Measurements from ENCODE around the gene BBS2. TPM values are rescaled to one million over a fixed set of nuclear protein-coding genes. Genes with fewer than 3 reads are reported as not detected.

The BBS2 gene
- total and polyA plus RNA-seq, 2 experiments from 2014 or later: 13.7 to 25.2 TPM

DNA sequence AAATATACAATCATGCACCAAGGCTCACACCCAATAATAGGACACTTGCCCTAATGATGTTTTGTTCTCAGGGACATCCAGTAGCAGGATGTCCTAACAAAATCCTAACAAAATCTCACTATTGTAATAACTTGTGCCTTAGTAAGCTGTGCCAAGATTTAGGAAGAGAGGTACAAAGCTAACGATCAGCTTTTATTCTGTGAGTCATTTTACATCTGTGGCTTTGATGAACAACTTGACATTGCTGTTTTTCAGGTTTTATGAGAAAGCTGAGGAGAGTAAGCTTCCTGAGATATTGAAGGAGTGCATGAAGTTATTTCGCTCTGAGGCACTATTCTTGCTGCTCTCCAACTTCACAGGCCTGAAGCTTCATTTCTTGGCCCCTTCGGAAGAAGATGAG, 49.6 kb downstream of the BBS2 start:
- H3K4me1 Mint-ChIP-seq: peaks cover 5% of the 10 kb centered on the region; the same call in 2 of the 3 replicates

More for the DNA sequence above, 49.6 kb downstream of the BBS2 start:
- H3F3A ChIP-seq (replicated peaks; ENCODE audit: low read depth): 0 out of 2 replicates have a peak, but pooled peaks cover 4% of the 10 kb centered on the region
- H3K4me1 ChIP-seq (ENCODE audit: insufficient read depth): no peaks in the 10 kb centered on the region
- Mint-ChIP-seq H3K9me3 (no peaks in the 10 kb centered on the region), H3K27ac (no peak overlapping the region), H3K36me3 (ENCODE audit: low read depth) (peaks cover 91% of the 10 kb centered on the region), H3K4me3 (no peak overlapping the region), H3K27me3 (ENCODE audit: insufficient read depth, low read depth, poor library complexity) (no peaks in the 10 kb centered on the region)
- no peak overlapping the region for H3K4me3 ChIP-seq
- H3K36me3 ChIP-seq (ENCODE audit: insufficient read depth): peaks cover 87% of the 10 kb centered on the region
- no peak overlapping the region for H3K4me2 ChIP-seq
- peaks cover 11% of the 10 kb centered on the region for H4K20me1 ChIP-seq (replicated peaks; ENCODE audit: insufficient read depth)
- no peak overlapping the region for H2AFZ ChIP-seq
- no peaks in the 10 kb centered on the region for H3K9me2 ChIP-seq (ENCODE audit: insufficient read depth)
- no peak for DNase-seq (ENCODE audit: low spot score)
- no peak for ATAC-seq
- H3K27me3 ChIP-seq (ENCODE audit: insufficient read depth): no peaks in the 10 kb centered on the region
- no peaks in the 10 kb centered on the region for H3K79me2 ChIP-seq (replicated peaks; ENCODE audit: insufficient read depth)
- H3K27ac ChIP-seq (ENCODE audit: low read depth): no peak overlapping the region
- no peak for TF ChIP-seq JUNB (IDR thresholded peaks at IDR 0.05; ENCODE audit: unreplicated experiment)
- TF ChIP-seq, protein P1, sequence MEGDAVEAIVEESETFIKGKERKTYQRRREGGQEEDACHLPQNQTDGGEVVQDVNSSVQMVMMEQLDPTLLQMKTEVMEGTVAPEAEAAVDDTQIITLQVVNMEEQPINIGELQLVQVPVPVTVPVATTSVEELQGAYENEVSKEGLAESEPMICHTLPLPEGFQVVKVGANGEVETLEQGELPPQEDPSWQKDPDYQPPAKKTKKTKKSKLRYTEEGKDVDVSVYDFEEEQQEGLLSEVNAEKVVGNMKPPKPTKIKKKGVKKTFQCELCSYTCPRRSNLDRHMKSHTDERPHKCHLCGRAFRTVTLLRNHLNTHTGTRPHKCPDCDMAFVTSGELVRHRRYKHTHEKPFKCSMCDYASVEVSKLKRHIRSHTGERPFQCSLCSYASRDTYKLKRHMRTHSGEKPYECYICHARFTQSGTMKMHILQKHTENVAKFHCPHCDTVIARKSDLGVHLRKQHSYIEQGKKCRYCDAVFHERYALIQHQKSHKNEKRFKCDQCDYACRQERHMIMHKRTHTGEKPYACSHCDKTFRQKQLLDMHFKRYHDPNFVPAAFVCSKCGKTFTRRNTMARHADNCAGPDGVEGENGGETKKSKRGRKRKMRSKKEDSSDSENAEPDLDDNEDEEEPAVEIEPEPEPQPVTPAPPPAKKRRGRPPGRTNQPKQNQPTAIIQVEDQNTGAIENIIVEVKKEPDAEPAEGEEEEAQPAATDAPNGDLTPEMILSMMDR (conservative IDR thresholded peaks at IDR 0.05; ENCODE audit: low read depth in 2 of 2): no peak
- no peak for TF ChIP-seq CREB1 (CRISPR knock-in tag; IDR thresholded peaks at IDR 0.05; ENCODE audit: low read depth)
- no peak for TF ChIP-seq ZNF114 (CRISPR knock-in tag; IDR thresholded peaks at IDR 0.05)
- TF ChIP-seq POLR2AphosphoS5 (IDR thresholded peaks at IDR 0.05; ENCODE audit: low read depth): no peak
- TF ChIP-seq, protein P2, sequence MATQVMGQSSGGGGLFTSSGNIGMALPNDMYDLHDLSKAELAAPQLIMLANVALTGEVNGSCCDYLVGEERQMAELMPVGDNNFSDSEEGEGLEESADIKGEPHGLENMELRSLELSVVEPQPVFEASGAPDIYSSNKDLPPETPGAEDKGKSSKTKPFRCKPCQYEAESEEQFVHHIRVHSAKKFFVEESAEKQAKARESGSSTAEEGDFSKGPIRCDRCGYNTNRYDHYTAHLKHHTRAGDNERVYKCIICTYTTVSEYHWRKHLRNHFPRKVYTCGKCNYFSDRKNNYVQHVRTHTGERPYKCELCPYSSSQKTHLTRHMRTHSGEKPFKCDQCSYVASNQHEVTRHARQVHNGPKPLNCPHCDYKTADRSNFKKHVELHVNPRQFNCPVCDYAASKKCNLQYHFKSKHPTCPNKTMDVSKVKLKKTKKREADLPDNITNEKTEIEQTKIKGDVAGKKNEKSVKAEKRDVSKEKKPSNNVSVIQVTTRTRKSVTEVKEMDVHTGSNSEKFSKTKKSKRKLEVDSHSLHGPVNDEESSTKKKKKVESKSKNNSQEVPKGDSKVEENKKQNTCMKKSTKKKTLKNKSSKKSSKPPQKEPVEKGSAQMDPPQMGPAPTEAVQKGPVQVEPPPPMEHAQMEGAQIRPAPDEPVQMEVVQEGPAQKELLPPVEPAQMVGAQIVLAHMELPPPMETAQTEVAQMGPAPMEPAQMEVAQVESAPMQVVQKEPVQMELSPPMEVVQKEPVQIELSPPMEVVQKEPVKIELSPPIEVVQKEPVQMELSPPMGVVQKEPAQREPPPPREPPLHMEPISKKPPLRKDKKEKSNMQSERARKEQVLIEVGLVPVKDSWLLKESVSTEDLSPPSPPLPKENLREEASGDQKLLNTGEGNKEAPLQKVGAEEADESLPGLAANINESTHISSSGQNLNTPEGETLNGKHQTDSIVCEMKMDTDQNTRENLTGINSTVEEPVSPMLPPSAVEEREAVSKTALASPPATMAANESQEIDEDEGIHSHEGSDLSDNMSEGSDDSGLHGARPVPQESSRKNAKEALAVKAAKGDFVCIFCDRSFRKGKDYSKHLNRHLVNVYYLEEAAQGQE (IDR thresholded peaks at IDR 0.05; ENCODE audit: unreplicated experiment): no peak
- no peak for TF ChIP-seq ZNF331 (CRISPR knock-in tag; IDR thresholded peaks at IDR 0.05; ENCODE audit: low read depth)
- no peak for TF ChIP-seq NANOG (IDR thresholded peaks at IDR 0.05; ENCODE audit: borderline replicate concordance)
- TF ChIP-seq EZH2phosphoT487 (IDR thresholded peaks at IDR 0.05; ENCODE audit: unreplicated experiment): no peak
- TF ChIP-seq, protein P3, sequence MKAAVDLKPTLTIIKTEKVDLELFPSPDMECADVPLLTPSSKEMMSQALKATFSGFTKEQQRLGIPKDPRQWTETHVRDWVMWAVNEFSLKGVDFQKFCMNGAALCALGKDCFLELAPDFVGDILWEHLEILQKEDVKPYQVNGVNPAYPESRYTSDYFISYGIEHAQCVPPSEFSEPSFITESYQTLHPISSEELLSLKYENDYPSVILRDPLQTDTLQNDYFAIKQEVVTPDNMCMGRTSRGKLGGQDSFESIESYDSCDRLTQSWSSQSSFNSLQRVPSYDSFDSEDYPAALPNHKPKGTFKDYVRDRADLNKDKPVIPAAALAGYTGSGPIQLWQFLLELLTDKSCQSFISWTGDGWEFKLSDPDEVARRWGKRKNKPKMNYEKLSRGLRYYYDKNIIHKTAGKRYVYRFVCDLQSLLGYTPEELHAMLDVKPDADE (IDR thresholded peaks at IDR 0.05): no peak
- no peak for TF ChIP-seq STAT1 (IDR thresholded peaks at IDR 0.05; ENCODE audit: unreplicated experiment)
- TF ChIP-seq, protein P4, sequence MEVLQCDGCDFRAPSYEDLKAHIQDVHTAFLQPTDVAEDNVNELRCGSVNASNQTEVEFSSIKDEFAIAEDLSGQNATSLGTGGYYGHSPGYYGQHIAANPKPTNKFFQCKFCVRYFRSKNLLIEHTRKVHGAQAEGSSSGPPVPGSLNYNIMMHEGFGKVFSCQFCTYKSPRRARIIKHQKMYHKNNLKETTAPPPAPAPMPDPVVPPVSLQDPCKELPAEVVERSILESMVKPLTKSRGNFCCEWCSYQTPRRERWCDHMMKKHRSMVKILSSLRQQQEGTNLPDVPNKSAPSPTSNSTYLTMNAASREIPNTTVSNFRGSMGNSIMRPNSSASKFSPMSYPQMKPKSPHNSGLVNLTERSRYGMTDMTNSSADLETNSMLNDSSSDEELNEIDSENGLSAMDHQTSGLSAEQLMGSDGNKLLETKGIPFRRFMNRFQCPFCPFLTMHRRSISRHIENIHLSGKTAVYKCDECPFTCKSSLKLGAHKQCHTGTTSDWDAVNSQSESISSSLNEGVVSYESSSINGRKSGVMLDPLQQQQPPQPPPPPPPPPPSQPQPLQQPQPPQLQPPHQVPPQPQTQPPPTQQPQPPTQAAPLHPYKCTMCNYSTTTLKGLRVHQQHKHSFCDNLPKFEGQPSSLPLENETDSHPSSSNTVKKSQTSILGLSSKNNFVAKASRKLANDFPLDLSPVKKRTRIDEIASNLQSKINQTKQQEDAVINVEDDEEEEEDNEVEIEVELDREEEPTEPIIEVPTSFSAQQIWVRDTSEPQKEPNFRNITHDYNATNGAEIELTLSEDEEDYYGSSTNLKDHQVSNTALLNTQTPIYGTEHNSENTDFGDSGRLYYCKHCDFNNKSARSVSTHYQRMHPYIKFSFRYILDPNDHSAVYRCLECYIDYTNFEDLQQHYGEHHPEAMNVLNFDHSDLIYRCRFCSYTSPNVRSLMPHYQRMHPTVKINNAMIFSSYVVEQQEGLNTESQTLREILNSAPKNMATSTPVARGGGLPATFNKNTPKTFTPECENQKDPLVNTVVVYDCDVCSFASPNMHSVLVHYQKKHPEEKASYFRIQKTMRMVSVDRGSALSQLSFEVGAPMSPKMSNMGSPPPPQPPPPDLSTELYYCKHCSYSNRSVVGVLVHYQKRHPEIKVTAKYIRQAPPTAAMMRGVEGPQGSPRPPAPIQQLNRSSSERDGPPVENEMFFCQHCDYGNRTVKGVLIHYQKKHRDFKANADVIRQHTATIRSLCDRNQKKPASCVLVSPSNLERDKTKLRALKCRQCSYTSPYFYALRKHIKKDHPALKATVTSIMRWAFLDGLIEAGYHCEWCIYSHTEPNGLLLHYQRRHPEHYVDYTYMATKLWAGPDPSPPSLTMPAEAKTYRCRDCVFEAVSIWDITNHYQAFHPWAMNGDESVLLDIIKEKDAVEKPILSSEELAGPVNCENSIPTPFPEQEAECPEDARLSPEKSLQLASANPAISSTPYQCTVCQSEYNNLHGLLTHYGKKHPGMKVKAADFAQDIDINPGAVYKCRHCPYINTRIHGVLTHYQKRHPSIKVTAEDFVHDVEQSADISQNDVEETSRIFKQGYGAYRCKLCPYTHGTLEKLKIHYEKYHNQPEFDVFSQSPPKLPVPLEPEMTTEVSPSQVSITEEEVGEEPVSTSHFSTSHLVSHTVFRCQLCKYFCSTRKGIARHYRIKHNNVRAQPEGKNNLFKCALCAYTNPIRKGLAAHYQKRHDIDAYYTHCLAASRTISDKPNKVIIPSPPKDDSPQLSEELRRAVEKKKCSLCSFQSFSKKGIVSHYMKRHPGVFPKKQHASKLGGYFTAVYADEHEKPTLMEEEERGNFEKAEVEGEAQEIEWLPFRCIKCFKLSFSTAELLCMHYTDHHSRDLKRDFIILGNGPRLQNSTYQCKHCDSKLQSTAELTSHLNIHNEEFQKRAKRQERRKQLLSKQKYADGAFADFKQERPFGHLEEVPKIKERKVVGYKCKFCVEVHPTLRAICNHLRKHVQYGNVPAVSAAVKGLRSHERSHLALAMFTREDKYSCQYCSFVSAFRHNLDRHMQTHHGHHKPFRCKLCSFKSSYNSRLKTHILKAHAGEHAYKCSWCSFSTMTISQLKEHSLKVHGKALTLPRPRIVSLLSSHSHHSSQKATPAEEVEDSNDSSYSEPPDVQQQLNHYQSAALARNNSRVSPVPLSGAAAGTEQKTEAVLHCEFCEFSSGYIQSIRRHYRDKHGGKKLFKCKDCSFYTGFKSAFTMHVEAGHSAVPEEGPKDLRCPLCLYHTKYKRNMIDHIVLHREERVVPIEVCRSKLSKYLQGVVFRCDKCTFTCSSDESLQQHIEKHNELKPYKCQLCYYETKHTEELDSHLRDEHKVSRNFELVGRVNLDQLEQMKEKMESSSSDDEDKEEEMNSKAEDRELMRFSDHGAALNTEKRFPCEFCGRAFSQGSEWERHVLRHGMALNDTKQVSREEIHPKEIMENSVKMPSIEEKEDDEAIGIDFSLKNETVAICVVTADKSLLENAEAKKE (CRISPR knock-in tag; IDR thresholded peaks at IDR 0.05): no peak
- no peak for TF ChIP-seq EZH2 (IDR thresholded peaks at IDR 0.05; ENCODE audit: low read depth, unreplicated experiment)
